COLO668 (cell line): ENCODE data around the gene C1QTNF12.

ENCODE experiments used
- DNase-seq: peaks from one replicate; lab custom pipeline; 2025; ENCODE audit not compliant: unreplicated experiment; lab: John Stamatoyannopoulos, UW

Gene C1QTNF12, protein sequence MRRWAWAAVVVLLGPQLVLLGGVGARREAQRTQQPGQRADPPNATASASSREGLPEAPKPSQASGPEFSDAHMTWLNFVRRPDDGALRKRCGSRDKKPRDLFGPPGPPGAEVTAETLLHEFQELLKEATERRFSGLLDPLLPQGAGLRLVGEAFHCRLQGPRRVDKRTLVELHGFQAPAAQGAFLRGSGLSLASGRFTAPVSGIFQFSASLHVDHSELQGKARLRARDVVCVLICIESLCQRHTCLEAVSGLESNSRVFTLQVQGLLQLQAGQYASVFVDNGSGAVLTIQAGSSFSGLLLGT

DNA sequence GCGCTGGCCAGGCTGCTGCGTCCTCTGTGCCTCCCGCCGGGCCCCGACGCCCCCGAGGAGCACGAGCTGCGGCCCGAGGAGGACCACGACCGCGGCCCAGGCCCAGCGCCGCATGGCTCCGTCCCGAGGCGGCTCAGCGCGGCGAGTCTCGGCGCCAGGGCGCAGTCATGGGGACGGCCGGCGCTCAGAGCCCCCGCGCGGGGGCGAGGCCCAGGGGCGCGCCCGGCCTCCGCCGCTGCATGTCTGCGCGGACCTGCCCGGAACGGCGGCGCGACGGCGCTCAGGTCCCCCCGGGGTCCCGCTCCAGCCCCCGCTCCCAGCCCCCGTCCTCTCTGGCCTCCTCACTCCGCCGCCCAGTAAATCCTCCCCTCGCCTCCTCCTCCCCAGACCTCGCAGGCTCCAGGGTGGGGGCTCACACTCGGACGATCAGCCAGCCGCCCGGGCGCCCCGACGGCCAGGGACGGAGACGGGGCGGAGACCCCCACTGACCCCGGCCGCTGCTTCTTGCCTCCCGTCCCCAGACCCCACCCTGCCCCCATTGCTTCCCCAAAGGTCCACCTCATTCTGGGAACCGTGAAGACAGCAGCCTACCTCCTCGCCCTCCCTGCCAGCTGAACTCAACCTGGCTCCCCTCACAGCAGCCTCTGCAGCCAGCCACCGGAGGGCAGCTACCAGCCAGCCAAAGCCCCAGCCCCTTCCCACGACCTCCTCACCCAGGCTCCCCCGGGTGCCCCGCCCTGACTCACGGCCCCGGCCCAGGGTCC, at the start of gene C1QTNF12:
C1QTNF12 (minus strand) TSS at position 146 of the 764 bp plus-strand sequence; CDS start at position 114, 32 bp downstream.
- DNase-seq = no peak

DNA sequence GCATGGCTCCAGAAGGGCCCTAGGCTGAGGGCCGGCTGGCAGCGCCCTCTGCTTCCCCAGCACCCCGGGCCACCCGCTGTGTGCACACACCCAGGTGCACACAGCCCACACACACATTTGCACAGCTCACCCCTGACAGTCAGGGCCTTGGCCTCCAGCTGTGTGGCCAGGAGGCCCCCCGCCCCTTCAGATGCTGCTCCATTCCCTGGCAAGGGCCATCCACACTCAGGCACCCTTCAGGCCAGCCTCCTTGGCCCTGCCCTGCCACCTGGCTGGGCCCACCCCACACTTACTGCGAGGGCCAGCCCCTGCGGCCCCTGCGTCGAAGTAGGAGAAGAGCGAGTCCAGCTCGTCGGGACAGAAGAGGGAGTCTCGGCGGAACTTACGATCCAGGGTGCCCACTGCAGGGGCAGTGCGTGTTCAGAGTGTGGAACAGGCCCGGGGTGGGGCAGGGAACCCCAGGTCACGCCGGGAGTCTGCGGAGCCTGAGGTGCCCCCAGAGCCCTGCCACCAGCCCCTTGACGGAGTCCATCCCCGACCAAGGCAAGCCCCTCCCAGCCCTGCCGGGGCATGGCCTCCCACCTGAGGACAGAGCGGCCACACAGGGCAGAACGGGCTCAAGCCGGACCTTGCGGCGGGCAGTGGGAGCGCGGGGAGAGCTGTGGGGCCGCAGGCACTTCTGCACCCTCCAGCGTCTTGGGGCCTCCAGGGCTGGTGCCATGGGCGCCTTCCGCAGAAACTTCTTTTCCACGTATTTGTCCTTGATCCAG, 48.8 kb upstream of the C1QTNF12 start:
- DNase-seq = peak; percentile 45

DNA sequence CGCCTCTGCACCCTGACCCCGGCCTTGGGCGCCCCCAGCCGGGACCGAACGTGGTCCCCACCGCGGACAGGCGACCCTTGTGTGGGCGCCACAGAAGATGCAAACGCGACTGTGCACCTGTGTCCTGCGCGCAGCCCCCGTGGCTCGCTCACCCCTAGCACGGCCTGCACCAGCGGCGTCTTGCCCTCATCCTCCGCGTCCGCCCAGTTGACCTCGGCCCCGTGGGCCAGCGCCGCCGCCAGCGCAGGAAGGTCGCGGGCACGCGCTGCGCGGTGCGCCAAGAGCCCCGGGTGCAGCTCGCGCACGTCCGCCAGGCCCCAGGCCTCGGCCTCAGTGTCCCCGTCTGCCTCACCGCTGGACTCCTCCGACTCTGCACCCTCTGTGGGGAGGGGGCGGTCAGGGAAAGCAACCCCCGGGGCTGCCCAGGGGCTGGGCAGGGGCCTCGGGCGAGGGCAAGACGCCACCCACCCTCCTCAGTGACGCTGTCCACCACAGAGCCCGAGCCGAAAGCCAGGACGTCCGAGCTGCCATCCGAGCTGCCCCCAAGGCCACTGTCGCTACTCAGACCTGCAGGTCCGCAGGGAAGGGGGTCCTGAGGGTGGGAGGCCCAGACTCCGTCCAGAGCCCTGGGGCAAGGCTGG, 47.8 kb upstream of the C1QTNF12 start:
- no peak for DNase-seq

DNA sequence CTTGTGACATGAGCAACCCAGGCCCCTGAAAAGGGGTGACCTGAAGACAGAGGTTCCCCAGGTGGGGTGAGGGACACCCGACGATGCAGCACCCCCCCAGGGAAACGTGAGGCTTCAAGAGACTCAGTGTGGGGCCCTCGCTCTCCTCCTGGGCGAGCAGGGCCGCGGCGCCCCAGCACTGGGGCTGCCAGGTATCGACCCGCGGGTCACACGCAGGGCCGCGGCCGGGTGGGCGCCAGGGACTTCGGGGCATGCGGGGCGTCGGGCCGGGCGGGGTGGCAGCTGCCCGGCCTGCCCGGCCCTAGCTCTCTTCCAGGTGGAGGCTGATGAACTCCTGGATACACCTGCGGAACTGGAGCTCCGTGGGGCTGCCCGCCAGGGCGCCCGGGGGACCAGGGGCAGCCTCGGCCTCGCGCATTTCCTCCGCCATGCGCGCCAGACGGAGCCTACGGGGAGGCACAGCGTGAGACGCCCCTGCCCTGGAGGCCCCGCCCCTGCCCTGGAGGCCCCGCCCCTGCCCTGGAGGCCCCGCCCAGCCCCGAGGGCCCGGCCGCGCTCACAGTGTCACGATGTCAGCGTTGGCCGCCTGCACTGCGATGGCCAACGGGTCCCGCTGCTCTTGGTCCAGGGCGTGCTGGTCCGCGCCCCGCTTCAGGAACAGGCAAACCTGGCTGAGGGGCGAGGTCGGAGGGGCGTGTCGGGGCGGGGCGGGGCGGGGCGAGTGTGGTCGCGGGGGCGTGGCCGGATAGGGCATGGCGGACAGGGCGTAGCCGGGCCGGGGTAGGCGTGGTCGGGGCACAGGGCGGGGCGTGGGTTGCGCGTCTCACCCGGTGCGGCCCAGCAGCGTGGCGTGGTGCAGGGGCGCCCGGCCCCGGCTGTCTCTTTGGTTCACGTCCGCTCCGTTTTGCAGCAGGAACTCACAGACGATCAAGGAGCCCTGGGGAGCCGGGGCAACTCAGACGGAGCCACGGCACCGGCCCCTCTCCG, 47.0 kb upstream of the C1QTNF12 start:
- DNase-seq = no peak

DNA sequence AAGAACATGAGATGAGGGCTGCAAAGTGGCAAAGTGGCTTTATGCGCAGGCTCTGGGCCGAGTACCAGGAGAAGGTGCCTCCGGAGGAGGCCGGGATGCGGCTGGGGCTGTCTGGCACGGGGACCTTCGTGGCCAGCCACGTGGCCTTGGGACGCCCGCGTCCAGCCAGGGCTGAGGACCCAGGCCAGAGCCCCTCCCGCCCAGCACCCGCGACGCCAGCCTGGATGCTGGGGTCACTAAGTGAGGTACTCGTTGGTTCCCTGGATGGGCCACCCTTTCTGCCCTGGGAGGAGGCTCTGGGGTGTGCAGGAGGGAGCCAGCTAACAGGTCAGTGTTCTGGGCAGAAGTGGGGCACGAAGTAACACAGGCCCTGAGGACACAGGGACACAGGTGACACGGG, 46.3 kb upstream of the C1QTNF12 start:
- no peak for DNase-seq

DNA sequence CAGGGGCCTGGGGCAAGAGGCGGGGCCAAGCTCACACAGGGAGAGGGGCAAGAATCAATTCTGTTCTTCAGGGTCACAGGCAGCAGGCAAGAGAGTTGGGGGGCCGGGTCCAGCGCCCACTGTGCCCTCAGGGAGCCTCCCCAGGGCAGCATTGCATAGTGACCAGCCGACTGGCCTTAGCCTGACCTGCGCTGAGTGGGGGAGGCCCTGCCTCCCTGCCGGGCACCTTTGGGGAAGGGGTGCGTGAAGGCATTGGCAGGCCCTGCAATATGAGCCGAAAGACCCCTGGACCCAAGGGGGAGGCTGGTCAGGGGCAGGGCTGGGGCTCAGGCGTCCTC, 45.9 kb upstream of the C1QTNF12 start:
- no peak for DNase-seq

DNA sequence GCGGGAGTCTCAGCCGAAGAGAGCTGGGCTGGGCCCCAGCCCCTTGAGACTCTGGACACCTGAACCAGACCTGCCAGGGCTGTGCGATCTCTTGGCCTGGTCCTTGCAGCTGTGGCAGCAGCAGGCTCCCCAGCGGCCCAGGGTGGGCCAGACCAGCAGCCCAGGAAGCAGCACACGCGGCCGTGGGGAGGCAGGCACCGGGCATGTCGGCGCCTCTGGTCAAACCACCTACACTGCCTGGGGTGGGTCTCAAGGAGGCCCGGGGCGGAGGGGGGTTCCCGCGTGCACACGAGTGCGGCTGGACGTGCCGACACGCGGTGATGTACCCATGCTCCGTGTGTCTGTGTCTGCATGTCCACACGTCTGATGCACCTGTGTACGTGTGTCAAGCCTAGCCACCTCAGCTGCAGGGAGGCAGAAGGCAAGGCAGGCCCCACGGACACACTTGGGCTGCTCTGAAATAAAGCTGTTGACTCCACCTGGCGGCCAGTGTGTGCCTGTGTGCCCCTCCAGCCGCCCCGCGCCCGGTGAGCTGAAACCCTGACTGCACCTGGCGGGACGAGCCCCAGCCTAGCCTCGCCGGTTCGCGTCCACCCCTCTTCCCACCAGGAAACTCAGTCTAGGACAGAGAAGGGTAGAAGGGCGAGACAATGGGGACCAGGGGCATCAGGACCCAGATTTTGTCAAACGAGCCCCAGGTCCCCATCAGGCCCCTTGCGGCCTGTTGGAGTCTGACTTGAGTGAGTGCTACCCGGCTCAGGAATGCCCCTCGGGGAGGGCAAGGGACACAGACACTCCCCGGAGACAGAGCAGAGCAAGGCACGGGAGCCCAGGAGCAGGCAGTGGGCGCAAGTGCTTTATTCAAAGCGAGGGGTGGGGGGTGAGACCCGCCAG, 45.3 kb upstream of the C1QTNF12 start:
- peak; percentile 98 for DNase-seq

DNA sequence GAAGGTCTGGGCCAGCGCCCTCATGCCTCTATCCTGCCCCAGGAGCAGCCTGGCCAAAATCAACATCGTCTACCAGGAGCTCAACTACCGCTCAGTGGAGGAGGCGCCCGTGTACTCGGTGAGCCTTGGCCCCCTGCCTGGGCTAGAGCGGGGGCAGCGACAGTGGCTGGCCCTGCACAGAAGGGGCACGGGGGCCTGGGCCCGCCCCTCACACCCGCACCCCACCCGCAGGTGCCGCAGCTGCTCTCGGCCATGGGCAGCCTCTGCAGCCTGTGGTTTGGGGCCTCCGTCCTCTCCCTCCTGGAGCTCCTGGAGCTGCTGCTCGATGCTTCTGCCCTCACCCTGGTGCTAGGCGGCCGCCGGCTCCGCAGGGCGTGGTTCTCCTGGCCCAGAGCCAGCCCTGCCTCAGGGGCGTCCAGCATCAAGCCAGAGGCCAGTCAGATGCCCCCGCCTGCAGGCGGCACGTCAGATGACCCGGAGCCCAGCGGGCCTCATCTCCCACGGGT, 44.6 kb upstream of the C1QTNF12 start:
- peak; percentile 91 for DNase-seq

DNA sequence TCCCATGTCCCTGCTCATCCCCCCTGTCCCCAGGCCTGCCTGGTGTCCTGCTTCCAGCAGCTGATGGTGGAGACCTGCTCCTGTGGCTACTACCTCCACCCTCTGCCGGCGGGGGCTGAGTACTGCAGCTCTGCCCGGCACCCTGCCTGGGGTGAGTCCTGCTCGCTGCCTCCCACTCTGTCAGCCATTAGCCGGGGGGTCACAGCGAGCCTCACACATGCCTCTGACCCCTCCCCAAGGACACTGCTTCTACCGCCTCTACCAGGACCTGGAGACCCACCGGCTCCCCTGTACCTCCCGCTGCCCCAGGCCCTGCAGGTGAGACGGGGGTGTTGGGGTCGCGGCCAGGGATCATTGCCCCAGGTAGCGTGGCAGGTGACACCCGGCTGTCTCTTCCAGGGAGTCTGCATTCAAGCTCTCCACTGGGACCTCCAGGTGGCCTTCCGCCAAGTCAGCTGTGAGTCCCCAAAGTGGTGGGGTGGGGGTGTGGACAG, 43.8 kb upstream of the C1QTNF12 start:
- DNase-seq = peak; percentile 88

DNA sequence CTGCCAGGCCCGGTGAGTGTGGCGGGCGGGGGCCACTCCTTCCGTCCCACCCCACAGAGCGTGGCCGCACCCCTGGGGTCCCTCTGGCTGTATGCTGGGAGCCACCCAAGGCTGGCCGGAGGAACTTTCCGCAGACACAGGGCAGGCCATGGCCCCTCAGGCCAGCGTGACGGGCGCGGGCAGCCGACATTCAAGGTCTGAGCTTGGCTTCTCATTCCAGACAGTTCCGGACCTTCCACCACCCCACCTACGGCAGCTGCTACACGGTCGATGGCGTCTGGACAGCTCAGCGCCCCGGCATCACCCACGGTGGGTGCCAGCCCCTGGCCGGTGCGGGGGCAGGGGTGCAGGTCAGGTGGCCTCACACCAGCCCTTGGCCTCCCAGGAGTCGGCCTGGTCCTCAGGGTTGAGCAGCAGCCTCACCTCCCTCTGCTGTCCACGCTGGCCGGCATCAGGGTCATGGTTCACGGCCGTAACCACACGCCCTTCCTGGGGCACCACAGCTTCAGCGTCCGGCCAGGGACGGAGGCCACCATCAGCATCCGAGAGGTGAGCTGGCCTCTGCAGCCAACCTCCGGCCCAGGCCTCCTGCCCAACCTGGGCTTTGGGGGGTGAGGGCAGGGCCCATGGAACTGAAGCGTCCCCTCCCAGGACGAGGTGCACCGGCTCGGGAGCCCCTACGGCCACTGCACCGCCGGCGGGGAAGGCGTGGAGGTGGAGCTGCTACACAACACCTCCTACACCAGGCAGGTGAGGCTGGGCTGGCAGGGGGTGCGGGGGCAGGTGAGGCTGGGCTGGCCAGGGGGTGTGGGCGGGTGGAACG, 41.0 kb upstream of the C1QTNF12 start:
- DNase-seq = peak; percentile 94

DNA sequence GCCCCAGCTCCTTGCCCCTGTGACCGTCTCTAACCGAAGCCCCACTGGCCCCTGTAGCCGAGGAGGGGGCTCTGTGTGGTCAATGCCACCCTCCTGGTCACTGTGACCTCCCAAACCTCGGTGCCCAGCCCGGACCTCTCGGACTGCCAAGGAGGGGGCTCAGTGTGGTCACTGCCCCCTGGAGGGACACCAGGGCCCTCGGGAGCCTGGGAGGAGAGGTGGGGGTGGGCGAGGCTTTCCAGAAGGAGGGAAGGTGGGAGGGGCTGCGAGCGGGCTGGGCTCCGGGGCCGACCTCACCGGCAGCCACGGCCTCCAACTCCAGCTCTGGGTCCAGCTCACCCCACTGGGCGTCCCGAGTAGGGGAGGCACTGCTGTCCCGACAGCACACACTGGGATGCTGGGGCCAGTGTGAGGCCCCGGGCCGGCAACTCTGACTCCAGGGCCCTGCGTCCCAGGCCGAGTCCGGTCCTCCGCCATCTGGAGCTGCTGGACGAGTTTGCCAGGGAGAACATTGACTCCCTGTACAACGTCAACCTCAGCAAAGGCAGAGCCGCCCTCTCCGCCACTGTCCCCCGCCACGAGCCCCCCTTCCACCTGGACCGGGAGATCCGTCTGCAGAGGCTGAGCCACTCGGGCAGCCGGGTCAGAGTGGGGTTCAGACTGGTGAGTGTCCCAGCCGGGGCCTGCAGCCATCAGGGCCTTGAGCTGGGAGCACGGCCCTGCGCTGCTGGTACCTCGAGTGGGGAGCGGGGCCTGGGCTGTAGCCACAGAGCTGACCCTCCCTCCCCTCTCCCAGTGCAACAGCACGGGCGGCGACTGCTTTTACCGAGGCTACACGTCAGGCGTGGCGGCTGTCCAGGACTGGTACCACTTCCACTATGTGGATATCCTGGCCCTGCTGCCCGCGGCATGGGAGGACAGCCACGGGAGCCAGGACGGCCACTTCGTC, 40.1 kb upstream of the C1QTNF12 start:
- DNase-seq = no peak

DNA sequence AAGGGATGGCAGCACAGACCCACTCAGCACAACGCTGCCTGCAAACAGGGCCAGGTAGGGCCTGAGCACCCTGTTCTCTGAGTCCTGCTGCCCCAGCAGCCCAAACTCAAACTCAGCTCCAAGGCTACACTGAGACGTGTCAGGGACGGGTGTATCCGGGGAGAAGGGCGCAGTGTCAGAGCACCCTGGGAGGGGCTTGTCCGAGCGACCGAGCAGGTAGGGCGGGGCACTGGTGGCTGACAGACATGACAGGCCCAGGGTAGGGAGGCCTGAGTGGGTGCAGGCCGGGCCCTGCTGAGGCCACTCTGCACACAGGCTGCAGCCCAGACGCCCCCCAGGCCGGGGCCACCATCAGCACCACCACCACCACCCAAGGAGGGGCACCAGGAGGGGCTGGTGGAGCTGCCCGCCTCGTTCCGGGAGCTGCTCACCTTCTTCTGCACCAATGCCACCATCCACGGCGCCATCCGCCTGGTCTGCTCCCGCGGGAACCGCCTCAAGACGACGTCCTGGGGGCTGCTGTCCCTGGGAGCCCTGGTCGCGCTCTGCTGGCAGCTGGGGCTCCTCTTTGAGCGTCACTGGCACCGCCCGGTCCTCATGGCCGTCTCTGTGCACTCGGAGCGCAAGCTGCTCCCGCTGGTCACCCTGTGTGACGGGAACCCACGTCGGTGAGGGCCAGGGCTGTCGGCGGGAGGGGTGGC, 39.2 kb upstream of the C1QTNF12 start:
- DNase-seq = peak; percentile 77

DNA sequence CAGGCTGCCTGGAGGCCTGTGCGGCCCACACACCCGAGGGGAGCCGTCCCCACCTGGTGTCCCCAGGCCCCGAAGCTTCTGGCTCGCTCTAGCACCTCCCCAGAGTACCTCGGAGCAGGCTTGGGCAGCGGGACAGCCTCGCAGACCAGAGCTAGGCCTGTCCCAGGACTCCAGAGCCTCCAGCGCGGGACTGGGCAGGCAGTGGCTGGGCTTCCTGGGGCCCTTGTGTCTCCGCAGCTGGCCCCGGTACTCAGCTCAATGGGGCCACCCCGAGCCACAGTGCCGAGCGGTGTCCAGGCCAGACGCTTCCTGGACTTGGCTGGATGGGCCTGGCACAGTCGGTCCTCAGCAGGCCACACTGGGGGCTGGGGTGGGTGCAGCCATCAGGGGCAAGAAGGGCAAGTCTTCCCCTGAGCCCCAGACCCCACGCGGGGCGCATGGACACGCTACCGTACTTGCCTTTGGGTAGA, 38.6 kb upstream of the C1QTNF12 start:
- no peak for DNase-seq

DNA sequence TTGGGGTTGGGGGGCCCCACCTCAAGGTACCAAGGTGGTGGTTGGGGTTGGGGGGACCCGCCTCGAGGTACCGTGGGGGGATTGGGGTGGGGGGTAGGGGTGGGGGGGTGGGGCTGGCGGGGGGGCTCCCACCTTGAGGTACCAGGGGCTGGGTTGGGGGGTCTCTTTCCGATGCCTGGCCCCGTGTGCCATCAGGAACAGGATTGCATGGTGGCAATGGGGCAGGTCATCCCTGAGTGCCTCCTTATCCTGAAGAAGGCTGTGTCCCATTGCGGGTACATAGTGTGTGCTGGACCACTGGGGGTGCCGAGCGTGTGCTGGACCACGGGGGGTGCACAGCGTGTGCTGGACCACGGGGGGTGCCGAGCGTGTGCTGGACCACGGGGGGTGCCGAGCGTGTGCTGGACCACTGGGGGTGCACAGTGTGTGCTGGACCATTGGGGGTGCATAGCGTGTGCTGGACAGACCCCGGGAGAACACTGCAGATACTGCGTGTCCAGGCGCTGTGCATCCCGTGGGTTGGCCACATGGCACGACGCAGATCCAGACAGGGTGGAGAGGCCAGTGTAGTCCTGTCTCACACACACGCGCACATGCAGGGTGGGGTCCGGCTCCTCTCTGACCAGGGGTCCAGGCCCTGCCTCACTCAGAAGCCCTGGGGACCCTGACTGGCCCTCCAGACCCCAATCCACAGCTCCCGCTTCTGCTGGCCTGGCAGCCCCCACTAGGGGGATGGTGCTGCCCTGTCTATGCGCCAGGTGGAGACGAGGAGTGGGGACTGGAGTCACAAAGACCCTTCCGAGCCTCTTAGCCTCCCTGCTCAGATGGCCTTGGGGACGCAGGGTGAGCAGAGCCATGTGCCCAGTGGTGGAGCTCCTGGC, 37.9 kb upstream of the C1QTNF12 start:
- DNase-seq = no peak

DNA sequence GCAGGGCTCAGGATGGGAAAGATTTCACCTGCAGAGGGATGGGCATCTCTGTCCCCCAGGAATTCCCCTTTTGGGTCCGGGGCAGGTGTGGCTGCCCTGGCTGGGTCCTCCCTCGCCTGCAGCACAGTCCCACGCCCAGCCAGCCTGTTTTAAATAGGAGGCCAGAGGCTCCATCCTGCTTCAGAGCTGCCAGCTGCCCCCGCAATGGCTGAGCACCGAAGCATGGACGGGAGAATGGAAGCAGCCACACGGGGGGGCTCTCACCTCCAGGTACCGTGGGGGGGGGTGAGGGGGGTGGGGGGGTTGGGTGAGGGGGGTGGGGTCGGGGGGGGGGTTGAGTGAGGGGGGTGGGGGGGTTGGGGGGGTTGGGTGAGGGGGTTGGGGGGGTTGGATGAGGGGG, 37.3 kb upstream of the C1QTNF12 start:
- DNase-seq = peak; percentile 77
